Stimulated activated CD8-positive, alpha-beta memory T cell treated with anti-CD3 and anti-CD28 coated beads, Interleukin-4, amount 100 ng/mL, for 4 hours (primary cell): ENCODE data around the gene CLSTN2.

ENCODE experiments used
- DNase-seq, 2 donors: peaks; one replicate each; pipeline ENCODE4 v3.0.0-alpha.2; 2020; ENCODE audit warnings: low read depth in 2 of 2, low spot score in 1 of 2

CLSTN2 gene

DNA sequence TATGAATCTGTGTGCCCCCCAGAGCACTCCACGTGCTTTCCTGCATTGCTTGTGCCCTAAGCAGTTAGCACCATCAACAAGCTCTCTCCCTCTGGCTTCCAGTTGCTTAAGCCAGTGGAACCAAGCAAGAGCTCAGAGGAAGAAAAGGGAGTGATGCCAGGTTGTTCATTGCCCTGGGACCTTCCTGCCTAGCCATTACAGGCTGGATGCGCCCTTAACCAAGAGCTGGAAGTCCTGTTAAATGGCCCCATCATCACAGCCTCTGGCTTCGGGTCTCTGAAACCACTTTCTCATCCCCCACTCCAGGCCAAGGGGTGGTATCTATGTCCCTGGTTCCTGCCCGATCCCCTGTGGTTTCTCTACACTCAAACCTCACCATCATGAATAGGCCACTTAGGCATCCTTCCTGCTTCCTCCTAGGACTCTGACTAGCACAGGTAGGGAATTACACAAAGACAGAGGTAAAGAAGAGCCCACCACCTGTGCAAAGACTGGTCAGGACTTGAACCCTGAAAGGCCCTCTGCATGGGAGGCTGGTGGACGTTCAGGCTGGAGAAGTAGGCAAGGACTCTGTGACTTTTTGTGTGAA lies 433.3 kb downstream of the CLSTN2 start:
- DNase-seq, result no peak

GRCh38 chr3:140370686-140371085 lies 435.7 kb downstream of the CLSTN2 start:
- DNase-seq, result no peak

- no peak for DNase-seq
These were observed 438.2 kb downstream of the CLSTN2 start for GRCh38 chr3:140373234-140373633.

GRCh38 chr3:140375002-140375401 lies 440.0 kb downstream of the CLSTN2 start:
- DNase-seq, result no peak

GRCh38 chr3:140376136-140376889 lies 441.3 kb downstream of the CLSTN2 start:
- no peak for DNase-seq

DNA sequence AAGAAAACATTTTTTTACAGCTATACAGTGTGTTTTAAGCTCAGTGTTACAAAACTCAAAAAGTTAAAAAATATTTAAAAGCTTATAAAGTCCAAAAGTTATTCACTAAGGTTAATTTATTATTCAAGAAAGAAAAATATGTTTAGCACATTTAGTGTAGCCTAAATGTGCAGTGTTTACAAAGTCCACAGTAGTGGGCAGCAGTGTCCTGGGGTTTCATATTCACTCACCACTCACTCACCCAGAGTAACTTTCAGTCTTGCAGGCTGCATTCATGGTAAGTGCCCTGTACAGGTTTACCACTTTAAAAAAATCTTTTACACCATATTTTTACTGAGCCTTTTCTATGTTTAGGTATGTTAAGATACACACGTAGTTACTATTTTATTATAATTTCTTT lies 442.7 kb downstream of the CLSTN2 start:
- no peak for DNase-seq

- DNase-seq, result no peak
These were observed 443.8 kb downstream of the CLSTN2 start for GRCh38 chr3:140378571-140379340.

GRCh38 chr3:140384028-140384771 lies 449.2 kb downstream of the CLSTN2 start:
- no peak for DNase-seq

DNA sequence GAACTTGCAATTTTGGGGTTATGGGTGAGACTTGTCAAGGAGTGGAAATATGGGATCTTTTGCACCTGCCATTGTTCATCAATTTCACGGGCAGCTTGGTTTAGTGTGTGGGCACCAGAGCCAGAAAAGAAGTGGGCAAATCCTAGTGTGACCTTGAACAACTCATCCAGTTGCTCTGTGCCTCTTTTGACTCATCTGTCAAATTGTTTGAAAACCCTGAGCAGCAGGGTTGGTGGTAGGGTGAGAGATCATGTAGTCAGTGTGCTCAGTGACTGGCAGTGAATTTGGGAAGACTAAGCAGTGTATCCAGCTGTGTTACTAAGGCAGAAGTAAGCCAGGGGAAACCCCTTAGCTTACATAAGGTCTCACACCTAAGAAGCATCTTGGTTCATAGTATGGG lies 449.9 kb downstream of the CLSTN2 start:
- no peak for DNase-seq

DNA sequence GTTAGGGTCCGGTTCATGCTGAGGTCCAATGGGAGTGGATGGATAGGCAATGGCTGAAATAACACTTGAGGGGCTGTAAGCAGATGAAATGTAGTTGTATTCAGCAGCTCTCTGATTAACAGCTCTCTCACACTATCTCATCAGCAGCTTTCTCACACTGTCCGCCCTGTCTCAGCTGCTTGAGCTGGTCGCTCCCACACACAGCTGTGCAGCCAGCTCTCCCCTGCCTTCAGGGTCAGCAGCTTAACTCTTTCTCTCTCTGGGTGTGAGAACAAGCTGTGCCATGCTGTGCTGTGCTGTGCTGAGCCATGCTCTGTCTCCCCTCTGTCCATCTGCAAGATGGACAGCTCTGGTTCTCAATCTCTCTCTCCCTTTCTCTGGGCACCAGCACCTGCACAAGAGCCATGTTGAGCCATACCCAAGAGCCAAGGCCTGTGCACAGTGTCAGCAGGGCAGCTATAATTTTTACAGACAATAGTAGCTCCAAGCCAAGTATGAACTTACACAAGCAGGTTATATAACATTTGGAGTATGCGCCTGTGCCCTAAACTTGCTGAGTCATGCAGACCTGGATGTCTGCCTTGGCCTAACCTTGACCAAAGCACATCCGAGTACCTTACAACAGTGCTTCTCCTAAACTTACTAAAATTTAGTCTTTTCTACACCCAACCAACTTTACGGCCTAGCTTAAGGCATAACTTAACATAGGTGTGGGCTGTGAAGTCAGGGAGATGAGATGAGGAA lies 451.5 kb downstream of the CLSTN2 start:
- DNase-seq, result no peak

- no peak for DNase-seq
These were observed 452.3 kb downstream of the CLSTN2 start for GRCh38 chr3:140387244-140387643.

- no peak for DNase-seq
These were observed 453.4 kb downstream of the CLSTN2 start for GRCh38 chr3:140388202-140388922.

DNA sequence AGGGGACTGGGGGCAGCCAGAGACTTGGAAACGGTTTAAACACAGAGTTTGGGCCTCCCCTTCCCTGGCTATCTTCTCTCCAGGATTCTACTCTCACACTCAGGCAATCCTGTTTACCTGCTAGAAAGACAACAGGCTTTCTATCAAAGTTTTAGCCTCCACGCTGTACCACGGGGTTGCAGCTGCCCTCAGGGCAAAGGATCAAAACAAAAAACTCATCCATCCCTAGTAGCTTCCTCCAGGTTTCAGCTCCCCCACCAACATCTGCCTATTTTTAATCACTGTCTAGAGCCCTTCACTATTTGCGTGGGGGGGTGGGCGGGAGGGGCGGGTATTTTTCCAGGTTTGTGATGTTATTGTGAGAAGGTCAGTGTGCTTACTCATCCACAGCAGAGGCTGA lies 456.1 kb downstream of the CLSTN2 start:
- no peak for DNase-seq

GRCh38 chr3:140394488-140395133 lies 459.6 kb downstream of the CLSTN2 start:
- DNase-seq, result no peak

DNA sequence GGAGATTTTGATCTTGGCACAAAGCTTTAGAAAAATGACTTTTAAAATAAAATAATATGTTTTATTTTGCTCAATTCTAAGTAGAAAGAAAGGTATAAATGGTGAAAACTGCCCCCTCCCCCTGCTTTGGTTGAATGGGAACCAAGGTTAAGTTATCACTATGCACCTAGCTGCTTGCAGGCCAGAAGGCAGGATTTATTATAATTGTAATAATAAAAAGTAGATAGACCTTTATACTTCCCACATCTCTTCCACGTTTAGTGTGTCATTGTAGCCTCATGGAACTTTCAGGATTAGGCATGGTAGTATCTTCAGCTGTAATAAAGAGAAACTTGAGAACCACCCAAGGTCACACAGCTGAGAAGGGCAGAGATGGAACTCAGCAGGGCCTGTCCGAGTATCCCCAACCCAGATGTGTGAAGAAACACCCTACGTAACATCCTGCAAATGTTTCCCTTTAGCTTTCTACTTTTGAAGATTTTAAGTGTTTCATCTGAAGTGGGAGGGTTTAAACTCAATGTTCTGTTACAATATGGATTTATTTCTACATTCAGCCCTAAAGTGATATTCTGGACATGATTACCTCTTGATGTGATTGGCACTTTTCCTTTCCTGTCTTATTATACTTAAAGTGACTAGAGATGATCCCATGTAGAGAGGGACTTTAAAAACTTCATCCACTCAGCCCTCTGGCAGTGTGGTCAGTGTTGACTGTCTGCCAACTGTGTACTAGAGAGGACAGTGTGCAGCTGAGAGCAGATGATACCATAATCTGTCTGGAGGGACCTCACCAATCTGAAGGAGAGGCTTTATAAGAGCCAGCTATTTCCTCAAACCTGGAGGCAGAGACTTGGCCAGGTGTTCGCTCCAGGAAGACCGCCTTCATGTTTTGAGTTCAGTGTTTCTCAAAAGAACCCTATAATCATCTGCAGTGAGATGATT lies 460.4 kb downstream of the CLSTN2 start:
- no peak for DNase-seq

- no peak for DNase-seq
These were observed 461.1 kb downstream of the CLSTN2 start for GRCh38 chr3:140396110-140396509.

GRCh38 chr3:140397847-140398246 lies 462.9 kb downstream of the CLSTN2 start:
- no peak for DNase-seq

DNA sequence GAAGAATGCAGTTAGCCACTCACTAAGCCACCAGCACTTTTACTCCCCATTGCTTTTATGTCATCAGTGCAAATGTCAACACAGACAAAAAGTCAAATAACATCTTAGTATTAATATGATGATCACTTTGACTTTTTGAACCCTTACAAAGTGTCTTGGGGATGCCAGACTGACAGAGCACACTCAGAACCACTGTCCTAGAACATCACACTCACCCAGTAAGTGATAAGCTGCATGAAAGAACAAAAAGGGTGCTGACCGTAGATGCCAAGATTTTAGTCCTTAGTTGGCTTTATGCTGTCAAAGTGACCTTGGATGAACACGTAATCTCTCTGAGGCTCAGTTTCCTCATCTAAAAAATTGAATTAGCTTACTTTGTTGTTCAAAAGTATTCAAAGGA lies 463.4 kb downstream of the CLSTN2 start:
- DNase-seq, result no peak

- no peak for DNase-seq
These were observed 464.9 kb downstream of the CLSTN2 start for GRCh38 chr3:140399871-140400270.
